Body of pancreas (tissue), 4 donors: ENCODE results near the gene ZFP92.

ENCODE experiments used
- POLR2A ChIP-seq, 3 donors: fragments of 450-650 bp; IDR thresholded peaks; one replicate each; pipeline ENCODE4 v1.6.1; 2016; ENCODE audit warnings: antibody characterized with exemption in 3 of 3, mild to moderate bottlenecking in 2 of 3
- TF ChIP-seq, protein P1 (sequence below), 7 experiments: fragments of 450-650 bp in 4 of 7; fragments of 200-600 bp in 3 of 7; sonication (generic) in 3 of 7; IDR thresholded peaks; one replicate each; pipeline ENCODE4 v1.5.1; 2016 to 2019; ENCODE audit warnings: antibody characterized with exemption in 7 of 7

DNA sequence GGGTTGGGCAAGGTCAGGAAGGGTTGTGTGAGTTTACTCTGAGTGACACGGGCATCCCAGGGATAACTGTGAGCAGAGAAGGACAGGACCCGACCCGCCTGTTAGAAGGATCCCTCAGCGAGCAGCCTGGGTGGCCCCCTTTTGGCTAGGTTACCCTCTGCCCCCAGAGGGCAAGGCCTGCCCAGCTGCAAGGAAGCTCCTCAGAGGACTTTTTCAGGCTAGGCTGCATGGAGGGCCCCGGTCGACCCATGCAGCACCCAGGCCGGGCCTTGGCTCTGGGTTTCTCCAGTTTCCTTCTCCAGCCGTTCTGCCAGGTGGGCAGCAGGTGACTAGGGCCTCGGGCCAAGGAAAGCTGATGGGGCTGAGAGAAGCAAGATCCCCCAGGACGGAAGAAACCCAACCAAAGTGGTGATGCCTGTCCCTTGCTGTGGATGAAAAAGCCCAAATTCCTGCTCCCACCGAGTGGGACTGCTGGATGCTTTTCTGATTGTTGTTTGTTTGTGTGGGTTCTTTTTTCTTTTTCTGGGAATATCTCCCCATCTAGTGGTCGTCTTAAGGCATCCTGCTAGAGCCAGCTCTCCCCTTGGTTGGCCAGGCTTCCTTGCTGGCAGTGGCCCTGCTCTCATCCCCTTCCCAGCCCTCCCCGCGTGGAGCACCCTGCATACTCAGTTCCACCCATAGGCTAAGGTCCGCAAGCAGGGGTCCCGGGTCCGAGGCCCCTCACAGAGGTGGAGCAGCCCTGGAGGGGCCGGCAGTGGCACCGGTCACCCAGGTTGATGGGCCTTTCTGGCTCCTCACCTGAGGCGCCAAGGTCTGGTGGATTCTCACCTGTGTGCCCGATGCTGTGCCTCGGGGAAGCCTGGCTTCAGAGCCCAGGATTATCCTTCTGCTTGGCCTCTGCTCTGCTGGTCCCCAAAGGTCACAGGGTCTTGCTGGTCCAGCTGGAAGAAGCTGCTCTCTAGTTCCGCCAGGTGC is 1.8 kb downstream of the ZFP92 start:
- TF ChIP-seq, protein P1, sequence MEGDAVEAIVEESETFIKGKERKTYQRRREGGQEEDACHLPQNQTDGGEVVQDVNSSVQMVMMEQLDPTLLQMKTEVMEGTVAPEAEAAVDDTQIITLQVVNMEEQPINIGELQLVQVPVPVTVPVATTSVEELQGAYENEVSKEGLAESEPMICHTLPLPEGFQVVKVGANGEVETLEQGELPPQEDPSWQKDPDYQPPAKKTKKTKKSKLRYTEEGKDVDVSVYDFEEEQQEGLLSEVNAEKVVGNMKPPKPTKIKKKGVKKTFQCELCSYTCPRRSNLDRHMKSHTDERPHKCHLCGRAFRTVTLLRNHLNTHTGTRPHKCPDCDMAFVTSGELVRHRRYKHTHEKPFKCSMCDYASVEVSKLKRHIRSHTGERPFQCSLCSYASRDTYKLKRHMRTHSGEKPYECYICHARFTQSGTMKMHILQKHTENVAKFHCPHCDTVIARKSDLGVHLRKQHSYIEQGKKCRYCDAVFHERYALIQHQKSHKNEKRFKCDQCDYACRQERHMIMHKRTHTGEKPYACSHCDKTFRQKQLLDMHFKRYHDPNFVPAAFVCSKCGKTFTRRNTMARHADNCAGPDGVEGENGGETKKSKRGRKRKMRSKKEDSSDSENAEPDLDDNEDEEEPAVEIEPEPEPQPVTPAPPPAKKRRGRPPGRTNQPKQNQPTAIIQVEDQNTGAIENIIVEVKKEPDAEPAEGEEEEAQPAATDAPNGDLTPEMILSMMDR (IDR thresholded peaks at IDR 0.05) = no peak
- TF ChIP-seq POLR2A (IDR thresholded peaks at IDR 0.05) = no peak
